Measurements from ENCODE around the gene CTAG1B.
"Not testable (repeated sequence)": the region's sequence is repeated elsewhere in the genome, so short reads cannot be mapped to it uniquely, and the experiment has no call there.

CTAG1B gene

DNA sequence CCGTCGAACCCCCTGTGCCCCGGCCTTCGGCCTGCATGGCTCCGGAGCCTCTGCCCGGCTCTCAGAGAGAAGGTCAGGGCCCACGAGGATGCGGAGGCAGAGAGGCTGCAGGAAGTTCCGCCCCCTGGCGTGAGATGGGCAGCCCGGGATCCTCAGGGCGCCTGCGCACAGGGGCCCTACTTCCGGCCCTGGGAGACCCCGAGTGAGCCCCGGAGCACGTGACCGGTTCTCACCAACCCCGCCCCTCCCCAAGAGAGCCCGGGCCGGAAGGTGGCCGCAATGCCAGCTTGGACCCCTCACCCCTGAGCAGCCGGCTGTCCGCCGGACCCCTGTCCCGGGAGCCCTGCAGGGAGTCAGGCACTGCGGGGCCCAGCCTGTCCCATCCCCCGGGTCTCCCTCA is at the start of gene CTAG1B:
Gene CTAG1B, minus strand, starts transcription at position 101 of the 400 bp plus-strand sequence. Its CDS starts 64 bp downstream, at position 37.
- DNase-seq = not testable (repeated sequence)

GRCh38 chrX:154661899-154662298 is 42.8 kb upstream of the CTAG1B start:
- DNase-seq = no peak

DNA sequence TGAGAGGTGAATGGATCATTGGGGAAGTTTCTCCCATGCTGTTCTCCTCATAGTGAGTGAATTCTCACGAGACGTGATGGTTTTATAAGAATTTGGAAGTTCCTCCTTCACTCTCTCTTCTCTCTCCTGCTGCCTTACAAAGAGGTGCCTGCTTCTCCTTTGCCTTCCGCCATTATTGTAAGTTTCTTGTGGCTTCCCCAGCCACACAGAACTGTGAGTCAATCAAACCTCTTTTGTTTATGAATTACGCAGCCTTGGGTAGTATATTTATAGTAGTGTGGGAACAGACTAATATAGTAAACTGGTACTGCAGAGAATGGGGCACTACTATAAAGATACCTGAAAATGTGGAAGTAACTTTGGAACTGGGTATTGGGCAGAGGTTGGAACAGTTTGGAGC is 42.1 kb upstream of the CTAG1B start:
- no peak for DNase-seq

- DNase-seq = no peak
These were observed 41.5 kb upstream of the CTAG1B start for GRCh38 chrX:154660541-154660940.

- DNase-seq = no peak
These were observed 39.9 kb upstream of the CTAG1B start for GRCh38 chrX:154658957-154659356.

DNA sequence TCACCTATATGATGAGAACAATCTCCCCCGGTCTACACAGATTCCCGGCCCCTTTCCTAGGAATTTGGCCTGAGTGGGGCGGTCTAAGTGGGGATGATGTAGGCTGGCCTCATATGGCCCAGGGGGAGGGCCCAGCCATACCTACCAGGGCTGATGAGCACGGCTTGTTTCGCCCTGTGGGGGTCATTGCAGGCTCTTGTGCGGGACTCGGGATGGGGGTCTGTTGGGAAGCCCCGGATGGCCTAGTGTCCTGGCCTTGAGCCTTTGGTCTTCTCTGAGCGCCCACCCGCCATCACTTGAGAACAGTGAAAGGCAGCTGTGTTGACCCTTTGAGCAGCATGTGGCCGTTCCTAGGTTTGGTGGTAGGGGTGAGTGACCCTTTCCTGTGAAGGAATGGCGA is 39.1 kb upstream of the CTAG1B start:
- no peak for DNase-seq

GRCh38 chrX:154657226-154657805 is 38.2 kb upstream of the CTAG1B start:
- DNase-seq = no peak

- no peak for DNase-seq
These were observed 36.7 kb upstream of the CTAG1B start for GRCh38 chrX:154655786-154656185.

DNA sequence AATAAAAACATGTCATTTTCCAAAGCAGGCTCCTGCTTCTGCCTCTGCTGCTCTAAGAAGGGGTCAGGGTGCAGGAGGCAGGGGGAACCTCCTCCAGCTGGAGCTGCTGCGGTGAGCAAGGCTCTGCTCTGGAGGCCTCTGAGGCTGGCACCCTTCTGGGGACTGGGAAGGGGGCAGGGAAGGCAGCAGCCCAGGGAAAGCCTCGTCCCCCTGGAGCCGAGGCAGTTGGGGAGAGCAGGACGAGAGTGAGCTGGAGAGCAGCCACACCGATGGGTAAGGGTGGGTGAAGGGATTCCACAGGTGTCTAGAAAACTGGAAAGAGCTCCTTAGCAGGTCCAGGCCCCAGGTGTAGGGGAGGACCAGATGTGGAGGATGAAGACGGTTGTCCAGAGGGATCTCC is 36.3 kb upstream of the CTAG1B start:
- DNase-seq = no peak

- no peak for DNase-seq
These were observed 35.8 kb upstream of the CTAG1B start for GRCh38 chrX:154654925-154655324.

DNA sequence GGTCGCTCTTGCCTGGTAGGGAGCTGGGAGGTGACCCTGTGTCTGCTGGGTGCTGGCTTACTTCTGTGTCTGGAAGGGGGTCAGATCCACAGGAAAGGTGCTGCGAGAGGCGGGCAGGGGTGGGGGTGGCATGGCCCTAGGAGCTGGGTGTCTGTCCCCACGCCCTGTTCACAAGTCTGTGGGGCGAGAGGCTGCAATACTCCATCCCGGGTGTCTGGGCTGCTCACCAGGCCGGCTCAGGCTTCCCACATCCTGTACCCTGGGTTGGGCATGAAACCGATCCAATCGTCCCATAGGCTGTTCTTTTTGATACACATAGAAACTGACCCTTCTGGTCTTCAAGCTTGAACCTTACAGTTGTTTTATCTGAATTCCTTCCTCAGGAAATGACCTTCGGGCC is 35.3 kb upstream of the CTAG1B start:
- DNase-seq = no peak

- not testable (repeated sequence) for DNase-seq
These were observed 34.3 kb upstream of the CTAG1B start, which contains the start of gene CTAG2 for GRCh38 chrX:154653413-154653812. TSS of gene CTAG2 (minus strand) at chrX:154653579. CDS start at chrX:154653515, 64 bp downstream.

DNA sequence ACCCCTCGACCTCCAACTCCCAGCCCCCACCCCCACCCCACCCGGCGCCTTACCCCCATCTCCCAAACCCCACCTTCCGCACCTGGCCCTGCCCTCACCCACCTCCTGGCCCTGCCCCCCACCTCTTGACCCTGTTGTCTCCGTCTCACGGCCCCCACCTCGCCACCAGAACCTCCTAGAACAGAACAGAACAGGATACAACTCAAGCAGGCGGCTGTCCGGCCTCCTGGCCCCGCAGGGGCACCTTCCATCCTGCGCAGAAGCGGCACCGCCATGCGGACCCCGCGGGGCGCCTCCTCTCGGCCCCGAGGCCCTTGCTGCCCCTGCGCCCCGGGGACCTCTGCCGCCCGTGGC is 33.9 kb upstream of the CTAG1B start:
- DNase-seq = no peak

DNA sequence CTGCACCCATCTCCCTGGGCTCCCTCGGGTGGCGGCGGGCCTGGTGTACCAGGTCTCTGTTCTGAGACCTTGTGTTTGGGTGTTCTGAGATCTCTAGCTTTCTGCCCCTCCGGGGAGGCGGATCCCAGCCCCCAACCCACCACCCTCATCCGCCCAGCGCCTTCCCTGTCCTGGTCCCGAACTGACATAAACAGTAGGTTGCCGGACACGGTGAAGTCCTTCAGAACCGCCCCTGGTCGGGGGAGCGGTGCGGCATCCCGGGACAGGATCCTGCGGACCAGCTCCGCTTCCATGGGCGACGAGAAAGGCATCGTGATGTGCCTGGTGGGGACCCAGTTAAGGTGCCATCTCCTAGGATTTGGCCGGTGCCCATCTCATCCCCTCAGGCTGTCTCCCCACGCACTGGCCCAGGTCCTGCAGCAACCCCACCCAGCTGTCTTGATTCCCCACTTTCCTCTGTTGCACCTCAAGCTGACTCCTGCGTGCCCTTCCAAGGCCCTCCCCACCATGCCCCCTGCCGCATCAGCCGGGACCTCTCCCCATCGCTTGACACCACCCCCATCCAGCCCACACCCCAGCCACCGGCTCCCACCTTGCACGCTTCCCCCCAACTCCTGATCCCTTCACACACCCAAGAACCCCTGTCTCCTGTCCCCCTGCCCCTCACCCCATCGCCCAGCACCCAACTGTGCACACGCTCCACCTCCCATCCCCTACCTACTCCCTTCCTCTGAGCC is 33.4 kb upstream of the CTAG1B start:
- DNase-seq = no peak

- DNase-seq = no peak
These were observed 31.1 kb upstream of the CTAG1B start for GRCh38 chrX:154650221-154650510.

DNA sequence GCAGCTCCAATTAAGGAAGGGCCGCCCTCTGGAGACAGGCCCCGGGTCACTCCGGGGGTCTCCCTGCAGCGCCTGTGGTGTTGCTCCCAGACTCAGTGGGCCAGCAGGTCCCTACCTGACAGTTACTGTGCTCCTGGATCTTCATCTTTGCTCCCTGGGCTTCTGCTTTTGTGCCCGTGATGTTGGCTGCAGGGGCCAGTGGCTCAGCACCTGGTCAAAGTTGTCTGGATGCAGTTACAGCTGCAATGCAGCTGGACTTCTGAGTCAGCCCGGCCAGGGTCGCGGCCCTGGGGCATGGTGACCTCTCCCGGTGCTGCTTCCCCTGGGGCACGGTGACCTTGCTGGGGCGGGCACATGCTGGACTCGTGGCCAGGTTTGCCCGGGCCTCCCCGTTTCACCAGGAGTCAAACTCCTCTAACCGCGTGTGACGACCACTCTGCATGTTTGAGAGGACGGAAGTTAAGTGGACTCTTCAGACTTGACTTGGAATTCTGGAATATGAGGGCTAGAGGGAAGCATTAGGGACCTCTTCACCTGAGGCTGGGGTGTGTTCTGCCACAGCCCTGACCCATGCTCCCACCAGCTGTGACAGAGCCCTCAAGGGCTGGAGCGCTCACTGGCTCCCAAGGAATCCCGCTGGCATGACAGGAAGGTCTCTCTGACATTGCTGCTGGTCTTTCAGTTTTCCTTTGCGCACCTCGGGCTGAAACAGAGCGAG is 30.6 kb upstream of the CTAG1B start:
- no peak for DNase-seq

DNA sequence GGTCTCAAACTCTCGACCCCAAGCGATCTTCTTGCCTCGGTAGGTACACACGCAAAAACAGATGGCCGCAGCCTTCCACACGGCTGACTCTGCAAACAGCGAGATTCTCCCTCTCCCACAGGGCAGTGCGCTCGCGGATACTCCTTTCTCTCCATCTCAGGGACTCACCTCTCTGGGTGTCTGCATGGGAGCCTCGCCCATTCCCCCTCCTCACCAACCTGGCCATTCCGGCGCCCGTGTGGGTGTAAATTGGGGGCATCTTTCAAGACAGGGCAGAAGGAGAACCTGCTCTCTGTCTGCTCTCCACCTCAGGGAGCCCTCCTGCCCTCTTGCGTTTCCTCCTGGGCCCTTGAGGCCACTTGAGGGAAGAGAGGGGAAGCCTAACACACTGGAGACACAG is 29.8 kb upstream of the CTAG1B start:
- no peak for DNase-seq

DNA sequence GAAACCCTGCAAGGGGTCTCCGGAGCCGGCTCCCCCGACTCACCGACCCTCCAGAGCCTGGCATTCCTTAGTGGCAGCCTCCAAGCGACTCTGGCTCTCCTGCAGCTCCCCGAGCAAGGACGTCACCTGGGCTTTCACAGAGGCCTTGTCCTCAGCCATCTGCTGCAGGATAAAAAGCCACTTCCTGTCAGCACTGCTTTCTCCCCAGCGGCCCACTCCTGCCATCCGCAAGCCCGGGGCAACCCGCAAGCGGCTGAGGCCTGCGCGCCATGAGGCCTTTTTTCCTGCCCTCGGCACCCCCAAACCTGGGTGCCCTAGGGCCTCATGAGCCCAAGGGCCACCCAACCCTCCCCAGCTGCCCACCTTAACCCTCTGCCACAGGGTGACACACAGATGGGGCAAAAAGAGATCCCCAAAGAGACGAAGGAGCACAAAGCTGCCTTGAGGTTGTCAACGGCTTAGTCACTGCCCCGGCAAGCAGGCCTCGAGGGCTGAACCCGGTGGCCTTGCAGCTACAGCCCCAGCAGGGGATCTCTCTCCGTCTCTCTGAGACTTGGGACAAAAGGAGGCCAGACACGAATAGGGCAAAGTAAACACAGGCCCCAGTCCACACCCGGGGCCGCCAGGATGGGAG is 26.8 kb upstream of the CTAG1B start:
- DNase-seq = not testable (repeated sequence)

DNA sequence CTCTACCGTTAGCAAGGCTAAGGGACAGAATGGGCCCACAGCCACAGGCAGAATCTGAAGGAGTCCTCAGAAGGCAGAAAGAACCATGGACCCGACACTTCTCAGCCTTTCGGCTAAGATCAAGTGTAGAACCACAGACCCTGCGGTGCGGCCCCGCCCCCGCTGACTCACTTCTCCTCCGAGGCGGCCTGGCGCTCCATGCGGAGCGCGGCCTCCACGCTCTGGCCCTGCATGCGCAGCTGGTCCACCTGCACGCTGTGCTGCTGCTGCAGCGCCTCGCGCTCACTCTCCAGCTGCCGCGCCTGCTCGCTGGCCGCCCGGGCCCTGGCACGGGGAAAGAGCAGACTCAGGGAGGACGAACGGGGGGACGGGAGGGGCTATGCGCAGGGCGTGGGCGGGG is 24.6 kb upstream of the CTAG1B start:
- DNase-seq = not testable (repeated sequence)

DNA sequence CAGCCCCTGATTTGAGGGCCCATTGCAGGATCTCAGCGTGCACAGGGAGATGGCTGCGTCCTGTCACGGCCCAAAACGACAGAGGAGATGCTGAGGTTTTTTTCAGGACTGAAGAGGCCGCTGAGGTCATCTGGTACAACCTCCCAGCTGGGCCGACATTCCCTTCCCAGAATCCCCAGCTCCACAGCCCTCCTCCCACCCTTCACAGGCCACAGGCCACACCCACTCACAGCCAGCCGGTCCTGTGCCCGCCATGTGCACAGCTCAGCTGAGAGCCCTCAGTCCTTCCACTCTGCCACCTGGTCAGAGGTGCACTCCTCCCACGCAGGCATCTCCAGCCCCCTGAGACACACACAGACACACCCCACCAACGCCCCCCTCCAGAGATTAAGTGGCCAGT is 22.7 kb upstream of the CTAG1B start:
- DNase-seq = not testable (repeated sequence)

DNA sequence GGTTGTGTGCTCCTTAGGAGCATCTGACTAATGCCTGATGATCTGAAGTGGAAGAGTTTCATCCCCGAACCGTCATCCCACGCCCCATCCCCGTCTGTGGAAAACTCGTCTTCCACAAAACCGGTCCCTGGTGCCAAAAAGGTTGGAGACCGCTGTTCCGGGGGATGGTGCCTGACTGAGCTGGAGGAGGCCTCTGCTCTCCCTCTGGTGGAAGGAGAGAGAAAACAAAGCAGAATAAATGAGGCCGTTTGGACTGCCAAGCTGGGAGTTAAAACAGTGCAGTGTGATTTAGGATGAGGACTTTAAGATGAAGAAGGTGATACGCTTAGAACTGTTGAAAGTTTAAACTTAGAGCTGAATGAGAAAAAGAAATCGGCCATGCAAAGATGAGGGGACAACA is 14.6 kb upstream of the CTAG1B start:
- not testable (repeated sequence) for DNase-seq

DNA sequence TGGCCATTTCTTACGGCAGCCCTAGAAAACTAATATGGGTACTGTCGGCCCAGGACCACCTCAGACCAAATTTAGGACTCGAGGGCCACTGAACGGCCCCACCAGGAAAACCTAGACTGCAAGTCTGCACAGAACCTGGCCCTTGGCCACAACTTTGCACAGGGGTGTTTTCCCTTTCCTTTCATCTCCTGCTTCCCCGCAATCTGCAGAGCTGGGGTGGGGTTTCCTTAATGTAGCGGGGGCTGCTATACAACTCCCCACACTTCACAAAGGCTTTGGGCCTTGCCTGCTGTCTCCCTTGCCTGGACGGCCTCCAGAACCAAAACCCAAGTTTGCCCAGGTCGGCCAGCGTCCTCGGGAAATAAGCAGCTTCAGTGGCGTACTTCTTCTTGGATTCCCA is 11.9 kb upstream of the CTAG1B start:
- DNase-seq = not testable (repeated sequence)

DNA sequence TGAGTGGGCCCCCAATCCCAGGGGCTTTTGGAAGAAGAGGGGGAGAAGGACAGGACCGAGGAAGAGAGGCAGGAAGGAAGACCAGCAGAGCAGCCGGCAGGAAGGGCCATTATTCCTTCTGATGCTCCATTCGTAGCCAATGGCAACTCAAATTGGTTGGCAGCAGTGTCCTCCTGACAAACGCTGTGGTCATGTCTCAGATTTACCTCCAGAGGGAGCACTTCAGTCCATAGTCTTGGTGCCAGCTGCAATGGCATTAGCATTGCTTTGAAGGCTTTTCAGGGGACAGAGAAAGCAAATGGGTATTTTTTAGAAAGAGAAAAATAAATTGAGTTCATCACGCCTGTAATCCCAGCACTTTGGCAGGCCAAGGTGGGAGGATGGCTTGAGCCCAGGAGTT is 9.9 kb upstream of the CTAG1B start:
- DNase-seq = not testable (repeated sequence)
